Activated T-cell treated with anti-CD3 and anti-CD28 coated beads, Interleukin-2, amount 50 U/mL, for 1 hour (primary cell): ENCODE measurements around the gene APPBP2.
A peak's percentile ranks its signal among the peaks of the same experiment; 100 is the strongest.
"Not testable (repeated sequence)": the region's sequence is repeated elsewhere in the genome, so short reads cannot be mapped to it uniquely, and the experiment has no call there.

Experiments used
- DNase-seq: peaks from one replicate; pipeline ENCODE4 v3.0.0-alpha.2; 2020

APPBP2 gene

GRCh38 chr17:60491771-60492170 is 34.3 kb downstream of the APPBP2 start:
- DNase-seq: no peak

- DNase-seq: not testable (repeated sequence)
These were observed 35.4 kb downstream of the APPBP2 start for GRCh38 chr17:60490594-60490993.

- no peak for DNase-seq
These were observed 44.4 kb downstream of the APPBP2 start for GRCh38 chr17:60481604-60482003.

GRCh38 chr17:60473788-60474187 is 52.3 kb downstream of the APPBP2 start:
- DNase-seq: no peak

GRCh38 chr17:60472449-60472848 is 53.6 kb downstream of the APPBP2 start:
- DNase-seq: no peak

- DNase-seq: no peak
These were observed 54.6 kb downstream of the APPBP2 start for GRCh38 chr17:60471451-60471850.

- DNase-seq: no peak
These were observed 57.7 kb downstream of the APPBP2 start for GRCh38 chr17:60468371-60468770.

GRCh38 chr17:60464343-60464742 is 61.7 kb downstream of the APPBP2 start:
- DNase-seq: no peak

- no peak for DNase-seq
These were observed 62.7 kb downstream of the APPBP2 start for GRCh38 chr17:60463157-60463835.

- DNase-seq: no peak
These were observed 64.5 kb downstream of the APPBP2 start for GRCh38 chr17:60461584-60461983.

GRCh38 chr17:60457148-60457547 is 68.9 kb downstream of the APPBP2 start:
- no peak for DNase-seq

- DNase-seq: no peak
These were observed 70.7 kb downstream of the APPBP2 start for GRCh38 chr17:60455378-60455777.

- no peak for DNase-seq
These were observed 74.1 kb downstream of the APPBP2 start for GRCh38 chr17:60451965-60452364.

GRCh38 chr17:60451071-60451470 is 75.0 kb downstream of the APPBP2 start:
- DNase-seq: no peak

GRCh38 chr17:60447375-60447774 is 78.7 kb downstream of the APPBP2 start:
- no peak for DNase-seq

GRCh38 chr17:60445144-60445543 is 80.9 kb downstream of the APPBP2 start:
- no peak for DNase-seq

- DNase-seq: no peak
These were observed 82.3 kb downstream of the APPBP2 start for GRCh38 chr17:60443713-60444112.

- no peak for DNase-seq
These were observed 83.5 kb downstream of the APPBP2 start for GRCh38 chr17:60442271-60443173.

GRCh38 chr17:60439501-60439900 is 86.5 kb downstream of the APPBP2 start:
- DNase-seq: no peak

GRCh38 chr17:60436676-60437075 is 89.4 kb downstream of the APPBP2 start:
- DNase-seq: no peak

- peak; percentile 40 for DNase-seq
These were observed 90.5 kb downstream of the APPBP2 start for GRCh38 chr17:60435244-60436167.

- not testable (repeated sequence) for DNase-seq
These were observed 92.7 kb downstream of the APPBP2 start for GRCh38 chr17:60433021-60433997.
